Thymus (tissue), 11 donors: ENCODE results near the gene GPAT2. TPM values are rescaled to one million over a fixed set of nuclear protein-coding genes. Genes with fewer than 3 reads are reported as not detected.
"Not testable (repeated sequence)": the region's sequence is repeated elsewhere in the genome, so short reads cannot be mapped to it uniquely, and the experiment has no call there.

ENCODE experiments used
- DNase-seq, 9 donors: peaks; one replicate each; pipeline ENCODE4 v3.0.0-alpha.2; 2013; ENCODE audit warnings: low spot score in 9 of 9, low read depth in 6 of 9, missing footprints in 1 of 9
- H3K27ac ChIP-seq, 2 donors: one replicate each; pipeline ENCODE4 v1.5.1; 2013; ENCODE audit warnings: control low read depth in 1 of 2, low read depth in 1 of 2, low read length in 1 of 2, mild to moderate bottlenecking in 1 of 2, moderate library complexity in 1 of 2
- H3K27me3 ChIP-seq, 2 donors: one replicate each; pipeline ENCODE4 v1.5.1; 2013; ENCODE audit warnings: low read length in 1 of 2; ENCODE audit not compliant: control insufficient read depth in 2 of 2, insufficient read depth in 1 of 2
- H3K36me3 ChIP-seq, 2 donors: one replicate each; pipeline ENCODE4 v1.5.1; 2013; ENCODE audit warnings: low read length in 1 of 2, mild to moderate bottlenecking in 1 of 2, moderate library complexity in 1 of 2; ENCODE audit not compliant: control insufficient read depth in 2 of 2, insufficient read depth in 2 of 2
- H3K4me1 ChIP-seq, 2 donors: one replicate each; pipeline ENCODE4 v1.5.1; 2013; ENCODE audit warnings: low read length in 2 of 2; ENCODE audit not compliant: control insufficient read depth in 2 of 2, insufficient read depth in 2 of 2
- H3K4me3 ChIP-seq, 2 donors: one replicate each; pipeline ENCODE4 v1.5.1; 2013; ENCODE audit warnings: low read length in 2 of 2, control low read depth in 1 of 2, mild to moderate bottlenecking in 1 of 2
- H3K9me3 ChIP-seq, 2 donors: one replicate each; pipeline ENCODE4 v1.5.1; 2013; ENCODE audit warnings: low read length in 1 of 2, mild to moderate bottlenecking in 1 of 2; ENCODE audit not compliant: control insufficient read depth in 2 of 2, insufficient read depth in 1 of 2
- WGBS: extraction: QIAGEN DNeasy Blood & Tissue Kit; methylation state at CpG from one replicate; pipeline ENCODE4 v1.1.7; 2013; 5-methylcytosine and 5-hydroxymethylcytosine counted together
- polyA plus RNA-seq: library from polyadenylated mRNA; stranded (reverse); fragments of 200-250 nt; gene quantifications from one replicate; pipeline ENCODE4 v1.2.3, GENCODE V29; 2013
- total RNA-seq: library from RNA; stranded (reverse); fragments of 120-200 nt; gene quantifications from one replicate; pipeline ENCODE4 v1.2.4, GENCODE V29; 2013
- donor health status: healthy.

The GPAT2 gene
- total and polyA plus RNA-seq, 2 donors = 0.38 to 3.4 TPM

DNA sequence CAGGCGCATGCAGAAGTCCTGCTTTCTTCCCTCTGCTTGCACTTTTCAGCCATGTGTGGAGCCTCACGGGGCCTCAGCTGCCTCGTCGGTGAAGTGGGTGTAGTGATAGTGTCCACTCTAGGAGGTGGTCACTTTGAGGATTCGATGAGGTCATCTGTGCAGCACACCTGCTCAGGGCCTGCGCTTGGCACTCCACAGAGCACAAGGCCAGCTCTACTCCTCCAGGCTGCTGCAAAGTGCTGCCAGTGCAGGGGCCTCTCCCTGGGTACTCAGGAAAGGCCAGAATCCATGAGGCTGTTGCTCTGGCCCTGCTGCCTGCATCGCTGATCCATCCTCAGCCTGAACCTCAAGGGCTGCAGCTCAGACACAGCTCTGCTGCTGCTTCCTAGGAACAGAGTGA, 31.8 kb upstream of the GPAT2 start:
- H3K27ac ChIP-seq, H3K4me3 ChIP-seq, H3K27me3 ChIP-seq, H3K36me3 ChIP-seq, H3K4me1 ChIP-seq, H3K9me3 ChIP-seq, DNase-seq: not testable (repeated sequence)
- WGBS = 94% methylated on average over 4 of the region's 7 CpGs

- not testable (repeated sequence) for DNase-seq, H3K4me1 ChIP-seq, H3K9me3 ChIP-seq, H3K27ac ChIP-seq, H3K4me3 ChIP-seq, H3K36me3 ChIP-seq, H3K27me3 ChIP-seq
- 92% methylated on average over 4 of the region's 4 CpGs for WGBS
Measured at GRCh38 chr2:96065954-96066353, 31.2 kb upstream of the GPAT2 start.

DNA sequence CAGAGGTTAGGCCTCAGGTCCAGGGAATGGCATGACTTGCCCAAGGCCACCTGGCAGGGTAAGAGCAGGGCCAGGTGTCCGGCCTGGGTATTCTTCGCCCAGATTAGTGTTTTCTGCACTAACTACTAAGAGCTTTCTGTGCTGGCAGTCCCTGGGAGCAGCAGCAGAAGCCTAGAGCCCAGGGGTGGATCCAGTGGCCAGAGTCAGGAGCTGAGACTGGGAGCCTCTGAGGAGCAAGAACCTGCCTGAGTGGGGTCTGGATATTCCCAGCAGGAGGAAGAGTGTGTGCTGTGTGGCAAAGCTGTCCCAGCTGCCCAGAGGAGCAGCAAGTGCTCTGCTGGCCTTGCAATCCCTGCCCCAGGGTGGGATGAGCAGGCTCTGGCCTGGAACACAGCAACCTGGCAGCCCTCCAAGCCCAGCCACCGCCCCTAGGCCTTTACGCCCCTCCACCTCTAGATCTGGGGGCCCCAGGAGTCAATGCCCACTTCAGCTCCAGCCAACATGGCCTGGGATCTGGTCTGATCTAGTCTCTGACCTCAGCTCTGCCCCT, 30.7 kb upstream of the GPAT2 start:
- no peaks in the 10 kb centered on the region for H3K27me3 ChIP-seq
- H3K27ac ChIP-seq = no peak overlapping the region
- DNase-seq = no peak
- no peaks in the 10 kb centered on the region for H3K36me3 ChIP-seq
- no peak overlapping the region for H3K4me3 ChIP-seq
- H3K9me3 ChIP-seq = no peaks in the 10 kb centered on the region
- WGBS = 92% methylated on average over 4 of the region's 4 CpGs
- H3K4me1 ChIP-seq = no peaks in the 10 kb centered on the region

DNA sequence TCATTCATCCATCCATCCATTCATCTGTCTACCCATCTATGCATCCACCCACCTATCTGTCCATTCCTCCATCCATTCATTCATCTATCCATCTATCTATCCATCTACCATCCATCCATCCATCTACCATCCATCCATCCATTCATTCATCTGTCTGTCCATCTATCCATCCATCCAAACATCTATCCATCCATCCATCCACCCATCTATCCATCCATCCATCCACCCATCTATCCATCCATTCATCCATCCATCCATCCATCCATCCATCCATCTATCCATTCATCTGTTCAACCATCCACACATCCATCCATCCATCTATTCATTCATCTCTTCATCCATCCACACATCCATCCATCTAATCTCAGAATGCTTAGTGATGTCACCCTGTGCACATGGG, 30.0 kb upstream of the GPAT2 start:
- not testable (repeated sequence) for H3K4me1 ChIP-seq, H3K9me3 ChIP-seq, DNase-seq, H3K27me3 ChIP-seq, H3K27ac ChIP-seq, H3K36me3 ChIP-seq, H3K4me3 ChIP-seq

DNA sequence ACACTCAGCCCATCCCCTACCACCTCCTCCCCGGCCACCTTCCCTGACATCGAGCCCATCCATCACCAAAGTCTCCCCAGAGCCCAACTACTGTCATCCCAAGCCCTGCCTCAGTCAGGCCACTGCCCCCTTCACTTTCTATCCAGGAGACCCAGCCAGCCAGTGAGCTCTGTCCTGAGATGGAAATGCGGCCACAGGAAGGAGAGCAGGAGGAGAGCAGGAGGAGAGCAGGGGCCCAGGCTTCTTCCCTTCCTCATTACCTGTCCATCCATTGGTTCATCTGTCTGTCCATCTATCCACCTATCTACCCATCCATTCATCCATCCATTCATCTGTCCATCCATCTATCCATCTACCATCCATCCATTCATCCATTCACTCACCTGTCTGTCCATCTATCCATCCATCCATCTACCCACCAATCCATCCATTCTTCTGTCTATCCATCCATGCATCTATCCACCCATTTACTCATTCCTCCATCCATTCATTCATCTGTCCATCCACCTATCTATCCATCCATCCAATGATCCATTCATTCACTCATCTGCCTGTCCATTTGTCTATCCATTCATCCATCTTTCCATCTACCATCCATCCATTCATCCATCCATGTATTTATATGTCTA, 29.4 kb upstream of the GPAT2 start:
- not testable (repeated sequence) for H3K4me1 ChIP-seq, H3K27me3 ChIP-seq, DNase-seq, H3K27ac ChIP-seq, H3K9me3 ChIP-seq, H3K36me3 ChIP-seq, H3K4me3 ChIP-seq
- 100% methylated on average over 1 of the region's 3 CpGs for WGBS

- not testable (repeated sequence) for H3K4me1 ChIP-seq, H3K9me3 ChIP-seq, H3K27me3 ChIP-seq, H3K36me3 ChIP-seq, DNase-seq, H3K4me3 ChIP-seq, H3K27ac ChIP-seq
- 74% methylated on average over 11 of the region's 12 CpGs for WGBS
Measured at GRCh38 chr2:96063116-96063899, 28.6 kb upstream of the GPAT2 start.

DNA sequence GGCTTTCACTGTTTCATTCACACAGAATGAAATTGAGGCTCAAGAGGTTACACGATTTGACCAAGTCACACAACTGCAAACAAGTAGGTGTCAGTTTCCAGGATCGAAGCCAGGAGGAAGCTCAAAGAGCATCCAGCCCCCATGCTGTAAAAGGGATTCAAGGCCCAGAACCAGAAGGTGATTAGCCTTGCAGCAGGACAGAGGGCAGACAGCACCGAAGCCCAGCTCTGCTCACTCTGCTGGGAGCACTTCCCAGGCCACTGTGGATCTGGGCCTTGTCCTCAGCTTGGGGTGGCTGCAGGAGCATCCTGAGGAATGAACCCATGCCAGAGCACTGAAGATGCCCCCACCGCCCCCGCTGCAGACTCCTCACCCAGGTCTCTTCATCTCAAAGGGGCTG, 27.8 kb upstream of the GPAT2 start:
- 94% methylated on average over 3 of the region's 5 CpGs for WGBS
- DNase-seq, H3K27ac ChIP-seq, H3K36me3 ChIP-seq, H3K4me1 ChIP-seq, H3K9me3 ChIP-seq, H3K4me3 ChIP-seq, H3K27me3 ChIP-seq: not testable (repeated sequence)

- H3K36me3 ChIP-seq, H3K27me3 ChIP-seq, DNase-seq, H3K27ac ChIP-seq, H3K4me3 ChIP-seq, H3K4me1 ChIP-seq, H3K9me3 ChIP-seq: not testable (repeated sequence)
- WGBS = 95% methylated on average over 9 of the region's 9 CpGs
Measured at GRCh38 chr2:96061901-96062300, 27.2 kb upstream of the GPAT2 start.

- H3K27ac ChIP-seq, H3K4me3 ChIP-seq, H3K36me3 ChIP-seq, H3K4me1 ChIP-seq, H3K9me3 ChIP-seq, H3K27me3 ChIP-seq, DNase-seq: not testable (repeated sequence)
- WGBS = 92% methylated on average over 8 of the region's 8 CpGs
Measured at GRCh38 chr2:96061197-96061817, 26.6 kb upstream of the GPAT2 start.
